Measurements from ENCODE around the gene SALL4.

The SALL4 gene

DNA sequence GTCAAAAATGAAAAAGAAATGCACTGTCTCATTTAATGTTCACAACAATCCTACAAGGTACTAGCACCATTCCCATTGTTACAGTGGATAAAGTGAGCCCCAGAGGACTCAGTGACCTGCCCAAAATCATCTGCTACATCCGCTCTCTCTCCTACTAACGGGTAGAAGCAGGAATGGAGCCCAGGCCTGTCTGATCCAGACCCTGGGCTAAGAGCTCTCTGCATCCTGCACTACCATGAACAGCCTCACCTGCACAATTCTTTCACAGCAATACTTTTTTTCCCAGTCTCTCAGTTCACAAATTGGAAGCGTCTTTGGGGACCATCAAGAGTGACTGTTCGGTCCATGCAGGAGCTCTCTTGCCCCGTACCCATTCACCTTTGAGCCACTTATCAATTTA, 65.4 kb downstream of the SALL4 start:
- Histone ChIP-seq H3K9ac (ENCODE audit: low read length) (no peak overlapping the region), H3F3A (ENCODE audit: insufficient read depth) (no peaks in the 10 kb centered on the region), H4K20me1 (ENCODE audit: low read depth, low read length) (no peaks in the 10 kb centered on the region), H3K9me3 (ENCODE audit: insufficient read depth, low read length) (no peaks in the 10 kb centered on the region), H3K9me2 (replicated peaks; ENCODE audit: insufficient read depth, low read length) (no peaks in the 10 kb centered on the region), H2AFZ (ENCODE audit: low read depth, low read length, severe bottlenecking) (no peak overlapping the region), H3K79me2 (ENCODE audit: insufficient read depth, low read length) (no peaks in the 10 kb centered on the region), H3K4me3 (ENCODE audit: insufficient read depth, low read length, poor library complexity, severe bottlenecking) (no peak overlapping the region), H3K36me3 (ENCODE audit: low read length) (no peaks in the 10 kb centered on the region), H3K4me2 (ENCODE audit: low read depth, low read length, poor library complexity, severe bottlenecking) (no peak overlapping the region), H3K27ac (ENCODE audit: low read depth, low read length) (no peak overlapping the region), H3K27me3 (ENCODE audit: low read length) (no peaks in the 10 kb centered on the region)
- TF ChIP-seq, protein P1, sequence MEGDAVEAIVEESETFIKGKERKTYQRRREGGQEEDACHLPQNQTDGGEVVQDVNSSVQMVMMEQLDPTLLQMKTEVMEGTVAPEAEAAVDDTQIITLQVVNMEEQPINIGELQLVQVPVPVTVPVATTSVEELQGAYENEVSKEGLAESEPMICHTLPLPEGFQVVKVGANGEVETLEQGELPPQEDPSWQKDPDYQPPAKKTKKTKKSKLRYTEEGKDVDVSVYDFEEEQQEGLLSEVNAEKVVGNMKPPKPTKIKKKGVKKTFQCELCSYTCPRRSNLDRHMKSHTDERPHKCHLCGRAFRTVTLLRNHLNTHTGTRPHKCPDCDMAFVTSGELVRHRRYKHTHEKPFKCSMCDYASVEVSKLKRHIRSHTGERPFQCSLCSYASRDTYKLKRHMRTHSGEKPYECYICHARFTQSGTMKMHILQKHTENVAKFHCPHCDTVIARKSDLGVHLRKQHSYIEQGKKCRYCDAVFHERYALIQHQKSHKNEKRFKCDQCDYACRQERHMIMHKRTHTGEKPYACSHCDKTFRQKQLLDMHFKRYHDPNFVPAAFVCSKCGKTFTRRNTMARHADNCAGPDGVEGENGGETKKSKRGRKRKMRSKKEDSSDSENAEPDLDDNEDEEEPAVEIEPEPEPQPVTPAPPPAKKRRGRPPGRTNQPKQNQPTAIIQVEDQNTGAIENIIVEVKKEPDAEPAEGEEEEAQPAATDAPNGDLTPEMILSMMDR (IDR thresholded peaks at IDR 0.05; ENCODE audit: insufficient read depth, low read length, poor library complexity, severe bottlenecking) = no peak
- TF ChIP-seq EZH2phosphoT487 (conservative IDR thresholded peaks at IDR 0.05; ENCODE audit: low read length) = no peak

DNA sequence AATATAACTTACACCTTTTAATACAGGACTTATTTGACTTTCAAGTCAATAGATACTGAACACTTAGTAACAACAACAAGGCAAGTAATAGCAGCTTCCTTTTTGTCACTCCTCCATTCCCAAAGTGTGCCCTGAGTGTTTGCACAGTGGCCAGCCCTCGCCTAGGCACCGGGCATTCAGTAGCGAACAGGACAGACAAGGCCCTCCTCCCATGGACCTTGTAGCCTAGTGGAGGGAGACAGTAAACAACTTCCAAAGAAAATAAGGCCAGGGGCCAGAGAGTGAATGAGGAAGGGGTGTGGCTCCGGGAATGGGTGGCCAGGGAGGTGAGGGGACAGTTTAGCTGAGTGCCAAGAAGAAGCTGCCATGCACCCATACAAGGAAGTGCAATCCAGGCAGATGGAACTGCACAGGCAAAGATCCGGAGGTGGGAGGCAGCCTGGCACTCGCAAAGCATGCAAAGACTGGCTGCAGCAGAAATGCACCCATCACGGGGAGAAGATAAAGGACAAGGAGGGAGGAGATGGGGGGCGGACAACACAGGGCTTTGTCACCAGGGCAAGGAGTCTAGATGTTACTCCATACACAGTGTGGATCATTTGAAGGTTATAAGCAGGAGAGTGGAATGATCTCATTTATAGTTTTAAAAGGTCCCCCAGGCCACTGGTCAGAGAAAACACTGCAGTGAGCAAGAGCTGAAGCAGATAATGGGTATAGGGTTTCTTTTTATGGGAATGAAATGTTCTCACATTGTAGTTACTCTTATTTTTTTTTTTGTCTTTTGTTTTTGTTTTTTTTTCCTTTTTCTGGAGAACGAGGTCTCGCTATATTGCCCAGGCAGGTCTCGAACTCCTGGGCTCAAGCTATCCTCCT, 66.4 kb downstream of the SALL4 start:
- H3K79me2 ChIP-seq (ENCODE audit: insufficient read depth, low read length) = no peaks in the 10 kb centered on the region
- no peaks in the 10 kb centered on the region for H3K9me3 ChIP-seq (ENCODE audit: insufficient read depth, low read length)
- no peaks in the 10 kb centered on the region for H3F3A ChIP-seq (ENCODE audit: insufficient read depth)
- no peaks in the 10 kb centered on the region for H4K20me1 ChIP-seq (ENCODE audit: low read depth, low read length)
- TF ChIP-seq, protein P1 (IDR thresholded peaks at IDR 0.05; ENCODE audit: insufficient read depth, low read length, poor library complexity, severe bottlenecking) = no peak
- no peak for TF ChIP-seq EZH2phosphoT487 (conservative IDR thresholded peaks at IDR 0.05; ENCODE audit: low read length)
- no peaks in the 10 kb centered on the region for H3K9me2 ChIP-seq (replicated peaks; ENCODE audit: insufficient read depth, low read length)
- H2AFZ ChIP-seq (ENCODE audit: low read depth, low read length, severe bottlenecking) = no peak overlapping the region
- no peak overlapping the region for H3K27ac ChIP-seq (ENCODE audit: low read depth, low read length)
- H3K27me3 ChIP-seq (ENCODE audit: low read length) = no peaks in the 10 kb centered on the region
- H3K4me2 ChIP-seq (ENCODE audit: low read depth, low read length, poor library complexity, severe bottlenecking) = no peak overlapping the region
- no peak overlapping the region for H3K9ac ChIP-seq (ENCODE audit: low read length)
- H3K4me3 ChIP-seq (ENCODE audit: insufficient read depth, low read length, poor library complexity, severe bottlenecking) = no peak overlapping the region
- H3K36me3 ChIP-seq (ENCODE audit: low read length) = no peaks in the 10 kb centered on the region

DNA sequence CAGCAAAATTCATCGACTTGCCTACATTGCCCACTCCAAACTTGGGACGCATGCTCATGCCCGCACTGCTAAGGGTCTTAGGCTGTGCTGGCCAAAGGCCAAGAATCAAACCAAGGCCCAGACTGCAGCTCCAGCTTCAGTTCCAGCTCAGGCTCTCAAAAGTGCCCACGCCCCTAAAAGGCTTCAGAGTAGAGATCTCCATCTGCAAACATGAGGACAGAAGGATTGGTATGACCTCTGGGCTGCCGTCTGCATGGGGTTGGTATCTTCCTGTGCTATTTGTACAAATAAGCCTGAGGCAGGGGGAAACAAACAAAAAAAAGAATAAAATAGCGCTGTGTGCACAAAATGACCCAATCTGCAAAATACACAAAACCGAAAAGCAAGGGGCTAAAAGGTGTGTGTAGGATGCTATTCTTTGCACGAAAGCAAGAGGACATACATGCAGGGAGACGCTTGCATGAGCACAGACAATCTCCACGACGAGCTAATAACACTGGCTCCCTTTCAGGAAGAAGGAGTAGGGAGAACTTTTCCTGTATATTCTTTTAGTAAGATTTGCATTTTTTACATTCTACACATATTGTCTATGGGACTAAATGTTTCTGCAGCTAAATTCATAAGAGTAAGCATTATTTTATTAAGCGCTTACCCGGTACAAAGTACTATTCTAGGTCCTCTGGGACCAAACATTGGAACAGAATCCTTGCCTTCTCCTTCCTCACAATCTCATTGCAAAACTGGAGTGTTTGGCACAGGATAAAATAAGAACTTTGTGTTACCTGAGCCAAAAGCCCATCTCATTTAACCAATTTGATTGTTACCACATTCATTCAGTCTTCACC, 67.2 kb downstream of the SALL4 start:
- H3K27me3 ChIP-seq (ENCODE audit: low read length) = no peaks in the 10 kb centered on the region

More for the DNA sequence above, 67.2 kb downstream of the SALL4 start:
- Histone ChIP-seq H2AFZ (ENCODE audit: low read depth, low read length, severe bottlenecking) (no peak overlapping the region), H3K27ac (ENCODE audit: low read depth, low read length) (no peak overlapping the region), H3K4me3 (ENCODE audit: insufficient read depth, low read length, poor library complexity, severe bottlenecking) (no peak overlapping the region), H4K20me1 (ENCODE audit: low read depth, low read length) (no peaks in the 10 kb centered on the region), H3K79me2 (ENCODE audit: insufficient read depth, low read length) (no peaks in the 10 kb centered on the region), H3K9ac (ENCODE audit: low read length) (no peak overlapping the region), H3F3A (ENCODE audit: insufficient read depth) (no peaks in the 10 kb centered on the region), H3K9me3 (ENCODE audit: insufficient read depth, low read length) (no peaks in the 10 kb centered on the region), H3K9me2 (replicated peaks; ENCODE audit: insufficient read depth, low read length) (no peaks in the 10 kb centered on the region), H3K4me2 (ENCODE audit: low read depth, low read length, poor library complexity, severe bottlenecking) (no peak overlapping the region), H3K36me3 (ENCODE audit: low read length) (no peaks in the 10 kb centered on the region)
- TF ChIP-seq EZH2phosphoT487 (conservative IDR thresholded peaks at IDR 0.05; ENCODE audit: low read length) = no peak
- TF ChIP-seq, protein P1 (IDR thresholded peaks at IDR 0.05; ENCODE audit: insufficient read depth, low read length, poor library complexity, severe bottlenecking) = no peak
